ENCODE results near the gene ARL15. TPM values are rescaled to one million over a fixed set of nuclear protein-coding genes. Genes with fewer than 3 reads are reported as not detected.

ARL15 gene
- total RNA-seq, 3 donors from 2014 or later = 5.4 to 6.3 (median 6.1) TPM

GRCh38 chr5:54205453-54205852 is 104.9 kb downstream of the ARL15 start:
- Mint-ChIP-seq H3K4me3 (no peak overlapping the region), H3K27me3 (ENCODE audit: low read depth) (no peaks in the 10 kb centered on the region), H3K4me1 (ENCODE audit: low read depth) (peaks cover 5% of the 10 kb centered on the region), H3K9me3 (peaks cover 18% of the 10 kb centered on the region), H3K36me3 (ENCODE audit: insufficient read depth) (peaks cover 9% of the 10 kb centered on the region)
- no peak for ATAC-seq
- DNase-seq = no peak

GRCh38 chr5:54197018-54197417 is 113.4 kb downstream of the ARL15 start:
- Mint-ChIP-seq H3K4me1 (ENCODE audit: low read depth) (peaks cover 14% of the 10 kb centered on the region), H3K36me3 (ENCODE audit: insufficient read depth) (peaks cover 12% of the 10 kb centered on the region), H3K27me3 (ENCODE audit: low read depth) (no peaks in the 10 kb centered on the region), H3K9me3 (peaks cover 12% of the 10 kb centered on the region), H3K4me3 (no peak overlapping the region)
- no peak for ATAC-seq
- no peak for DNase-seq

- Mint-ChIP-seq H3K4me3 (no peak overlapping the region), H3K27me3 (ENCODE audit: low read depth) (no peaks in the 10 kb centered on the region), H3K4me1 (ENCODE audit: low read depth) (peaks cover 15% of the 10 kb centered on the region), H3K36me3 (ENCODE audit: insufficient read depth) (peaks cover 3% of the 10 kb centered on the region), H3K9me3 (peaks cover under 1% of the 10 kb centered on the region)
- ATAC-seq = no peak
- DNase-seq = no peak
Observed at GRCh38 chr5:54195701-54196100, 114.7 kb downstream of the ARL15 start.

- ATAC-seq (no peak), DNase-seq (no peak)
- no peak overlapping the region for H3K4me3 Mint-ChIP-seq
- no peaks in the 10 kb centered on the region for H3K9me3 Mint-ChIP-seq
- H3K4me1 Mint-ChIP-seq (ENCODE audit: low read depth) = peaks cover 15% of the 10 kb centered on the region
- no peaks in the 10 kb centered on the region for H3K27me3 Mint-ChIP-seq (ENCODE audit: low read depth)
- peaks cover 3% of the 10 kb centered on the region for H3K36me3 Mint-ChIP-seq (ENCODE audit: insufficient read depth)
Observed at GRCh38 chr5:54194318-54194717, 116.1 kb downstream of the ARL15 start.

- DNase-seq (no peak), ATAC-seq (no peak)
- Mint-ChIP-seq H3K4me1 (ENCODE audit: low read depth) (peaks cover 2% of the 10 kb centered on the region), H3K27me3 (ENCODE audit: low read depth) (no peaks in the 10 kb centered on the region), H3K9me3 (peaks cover 3% of the 10 kb centered on the region), H3K36me3 (ENCODE audit: insufficient read depth) (no peaks in the 10 kb centered on the region), H3K4me3 (no peak overlapping the region)
Observed at GRCh38 chr5:54187694-54188093, 122.7 kb downstream of the ARL15 start.

GRCh38 chr5:54186912-54187445 is 123.4 kb downstream of the ARL15 start:
- DNase-seq = no peak
- Mint-ChIP-seq H3K27me3 (ENCODE audit: low read depth) (no peaks in the 10 kb centered on the region), H3K36me3 (ENCODE audit: insufficient read depth) (no peaks in the 10 kb centered on the region), H3K4me3 (no peak overlapping the region), H3K4me1 (ENCODE audit: low read depth) (peaks cover 2% of the 10 kb centered on the region), H3K9me3 (peaks cover 3% of the 10 kb centered on the region)
- ATAC-seq = no peak

- no peak for ATAC-seq
- Mint-ChIP-seq H3K27me3 (ENCODE audit: low read depth) (no peaks in the 10 kb centered on the region), H3K4me3 (no peak overlapping the region), H3K36me3 (ENCODE audit: insufficient read depth) (no peaks in the 10 kb centered on the region), H3K4me1 (ENCODE audit: low read depth) (no peaks in the 10 kb centered on the region), H3K9me3 (peaks cover 3% of the 10 kb centered on the region)
- no peak for DNase-seq
Observed at GRCh38 chr5:54186108-54186507, 124.3 kb downstream of the ARL15 start.

- no peaks in the 10 kb centered on the region for H3K36me3 Mint-ChIP-seq (ENCODE audit: insufficient read depth)
- ATAC-seq (no peak), DNase-seq (no peak)
- H3K27me3 Mint-ChIP-seq (ENCODE audit: low read depth) = no peaks in the 10 kb centered on the region
- peaks cover 3% of the 10 kb centered on the region for H3K9me3 Mint-ChIP-seq
- H3K4me1 Mint-ChIP-seq (ENCODE audit: low read depth) = peaks cover 2% of the 10 kb centered on the region
- no peak overlapping the region for H3K4me3 Mint-ChIP-seq
Observed at GRCh38 chr5:54184806-54185205, 125.6 kb downstream of the ARL15 start.

GRCh38 chr5:54180630-54181031 is 129.7 kb downstream of the ARL15 start:
- DNase-seq = no peak
- peaks cover 3% of the 10 kb centered on the region for H3K9me3 Mint-ChIP-seq
- H3K27me3 Mint-ChIP-seq (ENCODE audit: low read depth) = no peaks in the 10 kb centered on the region
- no peak overlapping the region for H3K4me3 Mint-ChIP-seq
- H3K4me1 Mint-ChIP-seq (ENCODE audit: low read depth) = peaks cover 4% of the 10 kb centered on the region
- peaks cover 4% of the 10 kb centered on the region for H3K36me3 Mint-ChIP-seq (ENCODE audit: insufficient read depth)
- no peak for ATAC-seq

GRCh38 chr5:54178991-54179390 is 131.4 kb downstream of the ARL15 start:
- ATAC-seq = no peak
- Mint-ChIP-seq H3K4me3 (no peak overlapping the region), H3K27me3 (ENCODE audit: low read depth) (no peaks in the 10 kb centered on the region), H3K4me1 (ENCODE audit: low read depth) (peaks cover 4% of the 10 kb centered on the region), H3K36me3 (ENCODE audit: insufficient read depth) (peaks cover 4% of the 10 kb centered on the region), H3K9me3 (peaks cover 4% of the 10 kb centered on the region)
- DNase-seq = no peak

- no peak for DNase-seq
- no peak for ATAC-seq
- peaks cover 7% of the 10 kb centered on the region for H3K9me3 Mint-ChIP-seq
- H3K36me3 Mint-ChIP-seq (ENCODE audit: insufficient read depth) = peaks cover 7% of the 10 kb centered on the region
- H3K4me1 Mint-ChIP-seq (ENCODE audit: low read depth) = peaks cover 4% of the 10 kb centered on the region
- H3K27me3 Mint-ChIP-seq (ENCODE audit: low read depth) = no peaks in the 10 kb centered on the region
- no peak overlapping the region for H3K4me3 Mint-ChIP-seq
Observed at GRCh38 chr5:54178207-54178606, 132.2 kb downstream of the ARL15 start.

GRCh38 chr5:54177058-54177457 is 133.3 kb downstream of the ARL15 start:
- no peak for DNase-seq
- Mint-ChIP-seq H3K4me3 (no peak overlapping the region), H3K36me3 (ENCODE audit: insufficient read depth) (peaks cover 14% of the 10 kb centered on the region), H3K4me1 (ENCODE audit: low read depth) (peaks cover 4% of the 10 kb centered on the region), H3K9me3 (peaks cover 7% of the 10 kb centered on the region), H3K27me3 (ENCODE audit: low read depth) (no peaks in the 10 kb centered on the region)
- ATAC-seq = no peak

GRCh38 chr5:54176066-54176830 is 134.1 kb downstream of the ARL15 start:
- ATAC-seq (no peak), DNase-seq (no peak)
- no peaks in the 10 kb centered on the region for H3K27me3 Mint-ChIP-seq (ENCODE audit: low read depth)
- peaks cover 4% of the 10 kb centered on the region for H3K4me1 Mint-ChIP-seq (ENCODE audit: low read depth)
- no peak overlapping the region for H3K4me3 Mint-ChIP-seq
- H3K9me3 Mint-ChIP-seq = peaks cover 7% of the 10 kb centered on the region
- H3K36me3 Mint-ChIP-seq (ENCODE audit: insufficient read depth) = peaks cover 15% of the 10 kb centered on the region

- DNase-seq = no peak
- Mint-ChIP-seq H3K4me1 (ENCODE audit: low read depth) (peaks cover 2% of the 10 kb centered on the region), H3K9me3 (peaks cover 7% of the 10 kb centered on the region), H3K27me3 (ENCODE audit: low read depth) (no peaks in the 10 kb centered on the region), H3K36me3 (ENCODE audit: insufficient read depth) (peaks cover 34% of the 10 kb centered on the region), H3K4me3 (no peak overlapping the region)
- ATAC-seq = no peak
Observed at GRCh38 chr5:54173251-54173650, 137.1 kb downstream of the ARL15 start.

GRCh38 chr5:54171645-54172384 is 138.6 kb downstream of the ARL15 start:
- ATAC-seq (no peak), DNase-seq (no peak)
- Mint-ChIP-seq H3K4me3 (no peak overlapping the region), H3K4me1 (ENCODE audit: low read depth) (no peaks in the 10 kb centered on the region), H3K27me3 (ENCODE audit: low read depth) (no peaks in the 10 kb centered on the region), H3K9me3 (peaks cover 7% of the 10 kb centered on the region), H3K36me3 (ENCODE audit: insufficient read depth) (peaks cover 48% of the 10 kb centered on the region)

Data from activated T-cell treated with anti-CD3 and anti-CD28 coated beads, Interleukin-2, amount 50 U/mL, for 4 hours (primary cell).